Right cardiac atrium (tissue), 5 donors: Measurements from ENCODE around the gene MACROD2. TPM values are rescaled to one million over a fixed set of nuclear protein-coding genes. Genes with fewer than 3 reads are reported as not detected.

Experiments
- ATAC-seq, 2 donors: fragments of 200-7000 bp; cut with Tn5 transposase; one replicate each; pipeline versions ENCODE4 v1.8.0 to v1.9.1; 2020; ENCODE audit warnings: moderate library complexity in 2 of 2, mild to moderate bottlenecking in 1 of 2
- DNase-seq, 3 donors: peaks; one replicate each; pipeline ENCODE4 v3.0.0-alpha.2; 2020
- H3K27ac ChIP-seq: one replicate; pipeline ENCODE4 v1.5.1; 2013; ENCODE audit warnings: mild to moderate bottlenecking, low read length, control low read depth, moderate library complexity
- H3K27me3 ChIP-seq: one replicate; pipeline ENCODE4 v1.6.1; 2013; ENCODE audit not compliant: control insufficient read depth, insufficient read depth
- H3K4me1 ChIP-seq: one replicate; pipeline ENCODE4 v1.6.1; 2013; ENCODE audit warnings: low read length; ENCODE audit not compliant: control insufficient read depth, insufficient read depth
- H3K4me3 ChIP-seq: one replicate; pipeline ENCODE4 v1.5.1; 2013; ENCODE audit warnings: low read length, control low read depth
- H3K9me3 ChIP-seq: one replicate; pipeline ENCODE4 v1.6.1; 2013; ENCODE audit warnings: low read length; ENCODE audit not compliant: control insufficient read depth
- WGBS: extraction: QIAGEN DNeasy Blood & Tissue Kit; methylation state at CpG from one replicate; pipeline ENCODE4 v1.1.7; 2013; 5-methylcytosine and 5-hydroxymethylcytosine counted together
- intact Hi-C, 4 donors: fragments of 100-400 bp; cut with DNase I; formaldehyde crosslinking; loops; one replicate each; pipeline versions ENCODE4 v1.11.0 to v1.14.0; 2022 to 2023
- polyA plus RNA-seq: library from polyadenylated mRNA; stranded (reverse); fragments of 200-250 nt; gene quantifications from one replicate; pipeline ENCODE4 v1.2.3, GENCODE V29; 2013
- total RNA-seq, 4 donors: library from RNA; stranded (reverse); fragmentation: NEBNext Ultra II Directional; extraction: Animal tissue kit (Norgen Biotek cat#: 25700); gene quantifications; one replicate each; pipeline ENCODE4 v1.2.1, GENCODE V29; 2021
- donor health status: healthy with polysubstance abuse.
- donor health status: DM: no; HTN: yes; CAD: no.
- donor health status: DM: no; HTN: no; CAD: no.
- donor health status: DM: no; HTN: yes; CAD: no; lungs with severe emphysema.
- donor health status: DM: yes; HTN: yes; CAD: no.

The MACROD2 gene
- total and polyA plus RNA-seq, 5 donors = 0.61 to 4.4 (median 2.4) TPM

DNA sequence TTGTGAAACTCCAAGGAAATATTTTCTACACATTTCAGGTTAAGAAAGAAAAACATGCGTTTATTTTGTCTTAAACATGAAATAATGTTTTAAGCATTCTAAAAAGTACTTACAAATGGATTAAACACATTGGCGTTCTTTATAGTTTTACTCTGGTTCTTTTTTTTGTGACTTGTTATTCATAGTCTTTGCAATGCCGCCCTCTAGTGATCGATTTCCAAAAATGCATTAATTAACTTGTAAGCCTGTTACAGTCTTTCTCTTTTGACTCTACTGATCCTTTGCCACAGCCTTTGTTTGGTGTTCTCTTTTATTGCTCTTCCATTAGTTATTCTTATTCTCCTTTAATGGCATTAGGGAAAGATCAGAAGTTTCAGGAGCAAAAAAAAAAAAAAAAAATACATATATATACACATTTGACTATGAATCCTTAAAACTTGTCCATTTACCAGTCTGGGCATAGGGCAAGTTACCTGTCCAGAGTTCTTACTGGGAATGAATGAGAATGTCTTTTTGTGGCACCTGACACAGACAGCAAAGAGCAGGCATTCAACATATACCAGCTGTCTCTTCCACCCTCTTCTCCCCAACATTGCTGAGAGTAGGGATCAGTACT, 59.9 kb downstream of the MACROD2 start:
- Histone ChIP-seq H3K4me3 (no peak overlapping the region), H3K27ac (no peak overlapping the region), H3K4me1 (no peaks in the 10 kb centered on the region), H3K9me3 (no peaks in the 10 kb centered on the region), H3K27me3 (no peaks in the 10 kb centered on the region)
- WGBS = 1% methylated on average over 4 of the region's 4 CpGs
- ATAC-seq (no peak), DNase-seq (no peak)
- intact Hi-C loops = loop anchor here in 2 of 4 donors (2.0 to 5.0 kb wide), 2 partner anchors 233 to 234 kb away; no protein-coding TSS in a partner anchor

GRCh38 chr20:14062171-14062570, 66.9 kb downstream of the MACROD2 start:
- Histone ChIP-seq H3K27me3 (no peaks in the 10 kb centered on the region), H3K27ac (no peak overlapping the region), H3K4me3 (no peak overlapping the region), H3K4me1 (no peaks in the 10 kb centered on the region), H3K9me3 (no peaks in the 10 kb centered on the region)
- whole genome bisulfite sequencing = 78% methylated on average over 2 of the region's 2 CpGs
- ATAC-seq (no peak), DNase-seq (no peak)
- intact Hi-C loops = no loop called here

GRCh38 chr20:14062786-14063185, 67.5 kb downstream of the MACROD2 start:
- 64% methylated on average over 1 of the region's 1 CpG for WGBS
- intact Hi-C loops = no loop called here
- H3K27me3 ChIP-seq = no peaks in the 10 kb centered on the region
- no peak for DNase-seq
- no peaks in the 10 kb centered on the region for H3K4me1 ChIP-seq
- H3K27ac ChIP-seq = no peak overlapping the region
- no peak for ATAC-seq
- no peaks in the 10 kb centered on the region for H3K9me3 ChIP-seq
- no peak overlapping the region for H3K4me3 ChIP-seq

- intact Hi-C loops = no loop called here
- no peaks in the 10 kb centered on the region for H3K27me3 ChIP-seq
- no peak overlapping the region for H3K4me3 ChIP-seq
- WGBS = 84% methylated on average over 3 of the region's 3 CpGs
- ATAC-seq = no peak
- no peaks in the 10 kb centered on the region for H3K9me3 ChIP-seq
- H3K4me1 ChIP-seq = no peaks in the 10 kb centered on the region
- H3K27ac ChIP-seq = no peak overlapping the region
- no peak for DNase-seq
Observed at GRCh38 chr20:14064333-14064732, 69.0 kb downstream of the MACROD2 start.

GRCh38 chr20:14064921-14065320, 69.6 kb downstream of the MACROD2 start:
- no peaks in the 10 kb centered on the region for H3K27me3 ChIP-seq
- no peaks in the 10 kb centered on the region for H3K9me3 ChIP-seq
- intact Hi-C loops = no loop called here
- ATAC-seq = no peak
- H3K27ac ChIP-seq = no peak overlapping the region
- no peaks in the 10 kb centered on the region for H3K4me1 ChIP-seq
- no peak overlapping the region for H3K4me3 ChIP-seq
- DNase-seq = no peak
- 86% methylated on average over 5 of the region's 5 CpGs for WGBS

GRCh38 chr20:14065774-14066173, 70.5 kb downstream of the MACROD2 start:
- 86% methylated on average over 3 of the region's 3 CpGs for WGBS
- Histone ChIP-seq H3K27me3 (no peaks in the 10 kb centered on the region), H3K4me1 (no peaks in the 10 kb centered on the region), H3K4me3 (no peak overlapping the region), H3K27ac (no peak overlapping the region), H3K9me3 (no peaks in the 10 kb centered on the region)
- ATAC-seq (no peak), DNase-seq (no peak)
- intact Hi-C loops = no loop called here

GRCh38 chr20:14067603-14068002, 72.3 kb downstream of the MACROD2 start:
- Histone ChIP-seq H3K27ac (no peak overlapping the region), H3K27me3 (no peaks in the 10 kb centered on the region), H3K4me3 (no peak overlapping the region), H3K4me1 (no peaks in the 10 kb centered on the region), H3K9me3 (no peaks in the 10 kb centered on the region)
- ATAC-seq = no peak
- intact Hi-C loops = no loop called here
- no peak for DNase-seq

DNA sequence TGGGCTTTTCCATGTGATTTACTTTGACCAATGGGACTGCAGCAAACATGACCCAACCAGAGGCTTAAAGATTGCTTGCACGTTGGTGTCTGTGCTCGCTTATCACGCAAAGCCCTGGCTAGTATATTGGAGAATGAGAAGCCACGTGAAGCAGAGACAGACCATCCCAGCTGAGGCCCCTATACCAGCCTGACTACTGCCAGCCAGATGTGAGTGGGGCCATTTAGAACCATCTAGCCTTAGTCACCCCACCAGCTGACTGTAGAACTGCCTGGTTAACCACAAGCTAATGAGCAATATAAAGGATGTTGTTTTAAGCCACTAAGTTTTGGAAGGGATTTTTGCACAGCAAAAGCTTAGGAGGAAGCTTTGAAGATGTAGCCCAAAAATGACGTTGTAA, 74.5 kb downstream of the MACROD2 start:
- DNase-seq = no peak
- H3K4me3 ChIP-seq = no peak overlapping the region

GRCh38 chr20:14093652-14094051, 98.3 kb downstream of the MACROD2 start:
- WGBS = 64% methylated on average over 1 of the region's 1 CpG
- no peaks in the 10 kb centered on the region for H3K4me1 ChIP-seq
- H3K4me3 ChIP-seq = no peak overlapping the region
- H3K27ac ChIP-seq = no peak overlapping the region
- no peaks in the 10 kb centered on the region for H3K27me3 ChIP-seq
- ATAC-seq = no peak
- intact Hi-C loops = no loop called here
- H3K9me3 ChIP-seq = no peaks in the 10 kb centered on the region
- no peak for DNase-seq

More for the DNA sequence above, 74.5 kb downstream of the MACROD2 start:
- Histone ChIP-seq H3K9me3 (no peaks in the 10 kb centered on the region), H3K27me3 (no peaks in the 10 kb centered on the region), H3K4me1 (no peaks in the 10 kb centered on the region), H3K27ac (no peak overlapping the region)
- no peak for ATAC-seq
- 87% methylated on average over 5 of the region's 5 CpGs for WGBS
- intact Hi-C loops = no loop called here

- DNase-seq = no peak
- Histone ChIP-seq H3K27ac (no peak overlapping the region), H3K4me3 (no peak overlapping the region), H3K9me3 (no peaks in the 10 kb centered on the region), H3K27me3 (no peaks in the 10 kb centered on the region), H3K4me1 (no peaks in the 10 kb centered on the region)
- intact Hi-C loops = no loop called here
- 82% methylated on average over 1 of the region's 1 CpG for WGBS
- ATAC-seq = no peak
Observed at GRCh38 chr20:14098261-14098660, 102.9 kb downstream of the MACROD2 start.

GRCh38 chr20:14113416-14113815, 118.1 kb downstream of the MACROD2 start:
- intact Hi-C loops = no loop called here
- no peak overlapping the region for H3K4me3 ChIP-seq
- H3K27ac ChIP-seq = no peak overlapping the region
- no peaks in the 10 kb centered on the region for H3K9me3 ChIP-seq
- ATAC-seq (no peak), DNase-seq (no peak)
- H3K4me1 ChIP-seq = no peaks in the 10 kb centered on the region
- H3K27me3 ChIP-seq = no peaks in the 10 kb centered on the region
- WGBS = 59% methylated on average over 3 of the region's 3 CpGs
